IMR-90 (cell line): ENCODE measurements around the gene HACL1.

ENCODE experiments used
- CTCF ChIP-seq: conservative IDR thresholded peaks from 2 replicates; pipeline ENCODE4 v1.5.1; 2012; ENCODE audit warnings: mild to moderate bottlenecking, low read depth, low read length, improper control_type of control experiment
- POLR2A ChIP-seq: IDR thresholded peaks from 2 replicates; pipeline ENCODE4 v1.6.1; 2012; ENCODE audit warnings: mild to moderate bottlenecking, low read depth, low read length

GRCh38 chr3:15519096-15519495 is 82.3 kb downstream of the HACL1 start:
- TF ChIP-seq CTCF (no peak), POLR2A (no peak)
